Measurements from ENCODE around the gene DOCK7.
"Not testable (repeated sequence)": the region's sequence is repeated elsewhere in the genome, so short reads cannot be mapped to it uniquely, and the experiment has no call there.

Gene DOCK7

GRCh38 chr1:62601457-62601856, 86.7 kb downstream of the DOCK7 start:
- no peak for DNase-seq

- DNase-seq = no peak
Measured at GRCh38 chr1:62599044-62599443, 89.1 kb downstream of the DOCK7 start.

- DNase-seq = no peak
Measured at GRCh38 chr1:62597281-62597680, 90.9 kb downstream of the DOCK7 start, which contains the start of gene ANGPTL3. ANGPTL3 (plus strand) TSS chr1:62597520; CDS start chr1:62597567, 47 bp downstream.

- DNase-seq = no peak
Measured at GRCh38 chr1:62595647-62596046, 92.5 kb downstream of the DOCK7 start.

- DNase-seq = no peak
Measured at GRCh38 chr1:62593825-62594394, 94.3 kb downstream of the DOCK7 start.

GRCh38 chr1:62590970-62591368, 97.2 kb downstream of the DOCK7 start:
- no peak for DNase-seq

GRCh38 chr1:62590255-62590969, 97.8 kb downstream of the DOCK7 start:
- DNase-seq = no peak

GRCh38 chr1:62589321-62589720, 98.9 kb downstream of the DOCK7 start:
- DNase-seq = no peak

GRCh38 chr1:62588000-62588399, 100.2 kb downstream of the DOCK7 start:
- DNase-seq = no peak

- no peak for DNase-seq
Measured at GRCh38 chr1:62585469-62586155, 102.6 kb downstream of the DOCK7 start.

- no peak for DNase-seq
Measured at GRCh38 chr1:62573675-62574074, 114.5 kb downstream of the DOCK7 start.

- DNase-seq = no peak
Measured at GRCh38 chr1:62572476-62572875, 115.7 kb downstream of the DOCK7 start.

- DNase-seq = not testable (repeated sequence)
Measured at GRCh38 chr1:62571517-62571916, 116.7 kb downstream of the DOCK7 start.

- DNase-seq = not testable (repeated sequence)
Measured at GRCh38 chr1:62567926-62568325, 120.3 kb downstream of the DOCK7 start.

- DNase-seq = not testable (repeated sequence)
Measured at GRCh38 chr1:62567182-62567581, 121.0 kb downstream of the DOCK7 start.

GRCh38 chr1:62561306-62561705, 126.9 kb downstream of the DOCK7 start:
- DNase-seq = no peak

GRCh38 chr1:62544570-62544969, 143.6 kb downstream of the DOCK7 start:
- no peak for DNase-seq

- DNase-seq = no peak
Measured at GRCh38 chr1:62541048-62541447, 147.1 kb downstream of the DOCK7 start.

- no peak for DNase-seq
Measured at GRCh38 chr1:62539028-62539447, 149.1 kb downstream of the DOCK7 start.

GRCh38 chr1:62536865-62537264, 151.3 kb downstream of the DOCK7 start:
- DNase-seq = no peak

GRCh38 chr1:62530516-62531154, 157.6 kb downstream of the DOCK7 start:
- DNase-seq = peak in 1 of 2 experiments; percentile 1

- DNase-seq = no peak
Measured at GRCh38 chr1:62529227-62529626, 159.0 kb downstream of the DOCK7 start.

- DNase-seq = no peak
Measured at GRCh38 chr1:62528015-62528414, 160.2 kb downstream of the DOCK7 start.

Measured in cerebellar nuclear complex (tissue), 1 donor.